BJ (cell line): ENCODE results near the gene MYO9B. TPM values are rescaled to one million over a fixed set of nuclear protein-coding genes. Genes with fewer than 3 reads are reported as not detected.

Source experiments
- CTCF ChIA-PET: fragments of 350-600 bp; formaldehyde crosslinking; extraction: SDS; loops from one replicate; lab custom pipeline; 2021; ENCODE audit warnings: antibody characterized with exemption, inconsistent platforms; lab: Yijun Ruan, JAX
- POLR2A ChIA-PET: fragments of 300-600 bp; sonication (Branson Sonifier 250); formaldehyde crosslinking; extraction: SDS; loops from one replicate; lab custom pipeline; 2021; ENCODE audit warnings: antibody characterized with exemption; lab: Charles Lee
- DNase-seq: peaks from one replicate; pipeline ENCODE4 v3.0.0-alpha.2; 2011; ENCODE audit warnings: low read depth
- H3K27me3 ChIP-seq: 2 replicates; pipeline ENCODE4 v1.6.0; 2011; ENCODE audit warnings: low read length; ENCODE audit not compliant: control insufficient read depth, insufficient read depth
- H3K36me3 ChIP-seq: 2 replicates; pipeline ENCODE4 v1.5.1; 2011; ENCODE audit warnings: low read length; ENCODE audit not compliant: control insufficient read depth, insufficient read depth
- H3K4me3 ChIP-seq: 2 replicates; pipeline ENCODE4 v1.5.1; 2011; ENCODE audit warnings: low read depth, mild to moderate bottlenecking, control low read depth, low read length
- polyA plus RNA-seq: library from polyadenylated mRNA; depleted of rRNA; stranded (reverse); fragments of >200 nt; gene quantifications from 2 replicates; pipeline ENCODE4 v1.2.3, GENCODE V29; 2011
- TF ChIP-seq, protein P1 (sequence below): IDR thresholded peaks from 2 replicates; pipeline ENCODE4 v1.5.1; 2011; ENCODE audit warnings: low read depth, mild to moderate bottlenecking, control low read depth, inconsistent platforms, low read length, moderate library complexity; ENCODE audit not compliant: insufficient read depth

MYO9B gene
- polyA plus RNA-seq, 1 experiment, result 40.8 TPM

DNA sequence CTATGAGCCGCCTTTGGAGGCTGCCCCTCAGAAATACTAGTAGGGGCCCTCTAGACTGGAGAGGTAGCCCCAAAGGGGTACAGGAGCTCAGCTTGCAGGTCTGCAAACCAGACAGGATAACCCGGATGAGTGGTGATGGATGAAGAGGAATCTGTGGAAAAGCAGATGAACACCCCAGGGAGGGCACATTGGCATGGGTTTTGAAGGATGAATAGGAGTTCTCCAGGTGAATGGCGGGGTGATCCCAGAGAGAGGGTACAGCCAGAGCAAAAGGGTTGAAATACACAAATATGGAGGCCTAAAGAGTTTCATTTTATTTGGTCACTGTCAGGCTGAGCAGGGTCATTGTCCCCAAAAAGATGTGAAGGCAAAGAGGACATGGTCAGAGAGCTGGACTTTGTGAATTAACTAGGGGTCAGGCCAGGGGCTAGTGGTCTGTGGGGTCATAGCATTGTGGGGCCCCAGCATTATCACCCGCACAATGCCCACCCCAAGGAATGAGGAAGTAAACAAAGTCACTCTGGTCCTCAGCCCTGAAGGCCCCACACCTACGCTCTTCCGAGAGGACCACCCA lies 165.3 kb downstream of the MYO9B start:
- DNase-seq, result no peak
- TF ChIP-seq, protein P1, sequence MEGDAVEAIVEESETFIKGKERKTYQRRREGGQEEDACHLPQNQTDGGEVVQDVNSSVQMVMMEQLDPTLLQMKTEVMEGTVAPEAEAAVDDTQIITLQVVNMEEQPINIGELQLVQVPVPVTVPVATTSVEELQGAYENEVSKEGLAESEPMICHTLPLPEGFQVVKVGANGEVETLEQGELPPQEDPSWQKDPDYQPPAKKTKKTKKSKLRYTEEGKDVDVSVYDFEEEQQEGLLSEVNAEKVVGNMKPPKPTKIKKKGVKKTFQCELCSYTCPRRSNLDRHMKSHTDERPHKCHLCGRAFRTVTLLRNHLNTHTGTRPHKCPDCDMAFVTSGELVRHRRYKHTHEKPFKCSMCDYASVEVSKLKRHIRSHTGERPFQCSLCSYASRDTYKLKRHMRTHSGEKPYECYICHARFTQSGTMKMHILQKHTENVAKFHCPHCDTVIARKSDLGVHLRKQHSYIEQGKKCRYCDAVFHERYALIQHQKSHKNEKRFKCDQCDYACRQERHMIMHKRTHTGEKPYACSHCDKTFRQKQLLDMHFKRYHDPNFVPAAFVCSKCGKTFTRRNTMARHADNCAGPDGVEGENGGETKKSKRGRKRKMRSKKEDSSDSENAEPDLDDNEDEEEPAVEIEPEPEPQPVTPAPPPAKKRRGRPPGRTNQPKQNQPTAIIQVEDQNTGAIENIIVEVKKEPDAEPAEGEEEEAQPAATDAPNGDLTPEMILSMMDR, result no peak
- Histone ChIP-seq H3K4me3 (no peak overlapping the region), H3K36me3 (peaks cover 11% of the 10 kb centered on the region), H3K27me3 (no peaks in the 10 kb centered on the region)
- CTCF ChIA-PET, result no interaction called here
- POLR2A ChIA-PET, result interaction anchor here (0.6 kb wide), 1 partner anchor 16 kb away, joined by 6 read pairs; no protein-coding TSS in a partner anchor

DNA sequence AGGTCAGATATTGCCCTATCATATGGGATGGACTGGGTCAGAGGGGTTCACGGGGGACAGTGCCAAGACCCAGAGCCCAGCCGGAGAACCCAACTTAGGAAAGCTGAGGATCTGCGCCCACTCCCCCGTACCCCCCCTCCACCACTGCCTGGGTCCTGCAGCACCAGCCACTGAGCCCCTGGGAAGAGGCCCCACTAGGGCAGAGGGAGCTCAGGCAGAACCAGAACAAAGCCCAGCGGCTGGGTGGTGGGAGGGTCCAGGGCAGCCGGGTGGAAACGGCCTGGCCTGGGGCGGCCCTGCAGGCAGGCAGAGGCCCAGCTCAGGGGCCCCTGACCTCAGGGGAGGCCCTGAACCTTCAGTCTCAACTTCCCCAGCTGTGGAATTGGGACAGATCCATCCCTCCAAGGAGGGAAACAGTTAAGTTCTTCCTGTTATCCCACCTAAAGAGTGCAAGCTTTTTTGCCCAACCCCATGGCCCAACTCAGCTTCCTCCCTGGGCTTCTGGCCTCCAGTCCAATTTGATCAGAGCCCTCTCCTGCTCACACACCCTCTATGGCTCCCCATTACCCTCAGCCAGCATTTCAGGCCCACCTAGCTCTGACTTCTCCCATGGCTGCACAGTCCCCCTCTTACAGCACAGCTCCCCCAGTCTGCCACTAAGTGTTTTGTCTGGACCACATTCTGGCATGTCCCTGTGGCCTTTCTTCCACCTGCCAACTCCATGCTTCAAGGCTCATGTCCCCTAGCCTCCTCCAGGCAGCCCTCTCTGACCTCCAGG lies 167.0 kb downstream of the MYO9B start:
- ChIA-PET CTCF (interaction anchor here (0.6 to 2.3 kb wide), 5 partner anchors 7 to 39 kb away, joined by 3 to 14 read pairs (median 3); partner anchors contain the start of gene ANKLE1), POLR2A (interaction anchor here (0.8 kb wide), 1 partner anchor 16 kb away, joined by 3 read pairs; the partner anchor contains the start of gene OCEL1)
- H3K4me3 ChIP-seq, result peak overlapping the region; percentile 5; the same call in 1 of the 2 replicates
- peaks cover 11% of the 10 kb centered on the region for H3K36me3 ChIP-seq
- DNase-seq, result no peak
- TF ChIP-seq, protein P1, result no peak
- no peaks in the 10 kb centered on the region for H3K27me3 ChIP-seq

DNA sequence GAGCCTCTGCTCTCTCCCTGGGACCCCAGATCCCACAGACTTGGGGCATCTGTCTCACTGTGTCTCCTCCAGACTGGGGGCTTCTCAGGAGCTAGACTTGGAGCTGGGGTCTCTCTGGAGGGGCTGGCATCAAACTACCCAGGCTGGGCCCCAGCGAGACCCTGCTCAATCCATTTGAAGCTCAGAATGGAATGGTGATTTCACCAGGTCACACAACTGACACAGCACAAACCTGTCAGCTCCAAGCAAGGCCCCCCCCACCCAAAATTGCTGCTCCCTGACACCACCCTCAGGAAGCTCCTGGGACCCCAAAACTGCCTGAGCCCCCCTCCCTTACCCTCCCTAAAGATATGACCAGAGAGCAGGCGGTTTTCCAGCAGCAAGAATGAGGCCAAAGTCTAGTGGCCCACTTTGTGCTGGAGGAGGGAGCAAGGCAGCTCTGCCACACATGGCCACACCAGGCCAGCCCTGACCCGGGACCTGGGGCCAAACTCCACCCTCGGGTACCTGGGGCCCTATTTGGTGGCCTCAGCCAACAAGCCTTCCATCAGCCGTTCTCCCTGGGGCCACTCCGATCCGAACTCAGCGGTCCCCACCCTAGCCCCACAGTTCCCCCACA lies 167.7 kb downstream of the MYO9B start:
- peaks cover 8% of the 10 kb centered on the region for H3K36me3 ChIP-seq
- TF ChIP-seq, protein P1, result no peak
- H3K4me3 ChIP-seq, result peak overlapping the region; percentile 96
- no peaks in the 10 kb centered on the region for H3K27me3 ChIP-seq
- DNase-seq, result no peak
- ChIA-PET POLR2A (no interaction called here), CTCF (interaction anchor here (0.6 to 2.3 kb wide), 6 partner anchors 8 to 39 kb away, joined by 3 to 14 read pairs (median 3); partner anchors contain the start of gene ANKLE1)

DNA sequence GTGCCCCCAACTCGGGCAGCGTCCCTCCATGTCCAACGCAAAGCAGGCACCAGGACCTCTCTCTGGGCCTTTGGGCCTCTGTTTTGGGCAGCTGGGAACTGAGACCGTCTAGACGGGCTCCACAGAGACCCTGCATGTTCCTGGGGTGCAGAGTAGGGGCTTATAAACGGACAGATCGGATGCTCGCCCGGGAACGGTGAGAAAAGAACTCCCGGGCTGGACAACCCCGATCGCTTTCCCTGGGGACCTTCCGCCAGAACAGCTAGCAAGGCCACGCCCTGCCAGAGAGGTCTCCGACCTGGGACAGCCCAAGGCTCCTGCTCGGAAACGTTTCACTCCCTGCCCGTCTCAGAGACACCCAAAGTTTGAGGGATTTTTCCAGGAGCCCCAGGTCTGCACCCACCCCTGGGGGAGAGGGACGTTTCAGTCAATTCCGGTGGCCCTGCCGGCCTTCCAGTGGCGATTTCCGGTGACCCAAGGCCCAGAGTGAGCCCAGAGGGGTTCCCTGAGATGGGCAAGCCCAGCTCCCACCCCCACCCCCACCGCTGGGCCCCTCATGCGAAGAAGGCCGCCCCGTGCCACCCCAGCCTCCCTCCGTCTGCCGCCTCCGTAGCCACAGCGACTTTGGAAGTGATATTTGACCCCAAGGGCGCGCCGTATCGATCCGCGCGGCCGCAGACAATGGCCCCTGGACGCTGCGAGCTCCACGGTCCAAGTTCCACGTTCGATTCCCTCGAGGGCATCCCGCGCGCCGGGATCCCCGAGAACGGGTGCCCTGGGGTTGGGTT lies 168.4 kb downstream of the MYO9B start:
- TF ChIP-seq, protein P1, result no peak
- H3K4me3 ChIP-seq, result peak overlapping the region; percentile 96
- DNase-seq, result no peak
- POLR2A ChIA-PET, result no interaction called here
- CTCF ChIA-PET, result interaction anchor here (0.8 to 2.3 kb wide), 5 partner anchors 8 to 40 kb away, joined by 3 to 14 read pairs (median 4); no protein-coding TSS in a partner anchor
- peaks cover 8% of the 10 kb centered on the region for H3K36me3 ChIP-seq
- H3K27me3 ChIP-seq, result no peaks in the 10 kb centered on the region
